HepG2 (cell line): Measurements from ENCODE around the gene TBC1D14. TPM values are rescaled to one million over a fixed set of nuclear protein-coding genes. Genes with fewer than 3 reads are reported as not detected.

Experiments
- E2F2 ChIP-seq: sonication (generic); formaldehyde crosslinking; IDR thresholded peaks from 2 replicates; pipeline ENCODE4 v1.4.0; 2020; ENCODE audit warnings: missing genetic modification reagents, borderline replicate concordance
- HOXA3 ChIP-seq: sonication (generic); formaldehyde crosslinking; IDR thresholded peaks from 2 replicates; pipeline ENCODE4 v1.5.0; 2020; ENCODE audit warnings: missing genetic modification reagents
- NCOR1 ChIP-seq: fragments of 200-600 bp; sonication (generic); IDR thresholded peaks from 2 replicates; pipeline ENCODE4 v1.7.0; 2017; ENCODE audit warnings: antibody characterized with exemption, low read length, borderline replicate concordance
- NFYC ChIP-seq: IDR thresholded peaks from 2 replicates; pipeline ENCODE4 v1.6.1; 2016; ENCODE audit warnings: missing genetic modification reagents, missing compliant biosample characterization
- ZMYM4 ChIP-seq: sonication (generic); formaldehyde crosslinking; IDR thresholded peaks from 2 replicates; pipeline ENCODE4 v1.8.1; 2023; ENCODE audit warnings: mild to moderate bottlenecking, missing genetic modification reagents
- ZNF609 ChIP-seq: sonication (generic); formaldehyde crosslinking; IDR thresholded peaks from 2 replicates; pipeline ENCODE4 v1.4.0; 2020; ENCODE audit warnings: mild to moderate bottlenecking, missing genetic modification reagents, borderline replicate concordance
- polyA plus RNA-seq, 8 experiments: library from polyadenylated mRNA; depleted of rRNA in 3 of 8; stranded (reverse) in 7 of 8; unstranded in 1 of 8; fragments of >200 nt; fragmentation: Illumina TruSeq in 4 of 8; extraction: Trizol in 4 of 8; gene quantifications; 2 replicates each; pipeline versions ENCODE4 v1.2.1 to v1.2.3, GENCODE V29; 2011 to 2016; ENCODE audit warnings: low read depth in 4 of 8, missing spikeins in 1 of 8, mixed read lengths in 1 of 8; ENCODE audit not compliant: insufficient read depth in 1 of 8
- total RNA-seq, 5 experiments: library from RNA; depleted of rRNA; stranded (reverse); fragments of >200 nt; fragmentation: Illumina TruSeq; extraction: Trizol; gene quantifications; 2 replicates each; pipeline ENCODE4 v1.2.3, GENCODE V29; 2016; ENCODE audit warnings: low read depth in 1 of 5
- TF ChIP-seq, protein P1 (sequence below): sonication (generic); formaldehyde crosslinking; IDR thresholded peaks from 2 replicates; pipeline ENCODE4 v1.5.0; 2020; ENCODE audit warnings: missing genetic modification reagents, mild to moderate bottlenecking, borderline replicate concordance

Gene TBC1D14
- total and polyA plus RNA-seq, 2 of the 13 experiments (the other 11 are each of a cell fraction or from before 2014, with no cell fraction given), result 29.5 to 46.5 TPM

- no peak for TF ChIP-seq ZNF609 (CRISPR knock-in tag)
- 0 out of 2 replicates have a peak, but pooled peaks have one; percentile 23 for TF ChIP-seq ZMYM4 (CRISPR knock-in tag)
- TF ChIP-seq NFYC, result no peak
- TF ChIP-seq, protein P1, sequence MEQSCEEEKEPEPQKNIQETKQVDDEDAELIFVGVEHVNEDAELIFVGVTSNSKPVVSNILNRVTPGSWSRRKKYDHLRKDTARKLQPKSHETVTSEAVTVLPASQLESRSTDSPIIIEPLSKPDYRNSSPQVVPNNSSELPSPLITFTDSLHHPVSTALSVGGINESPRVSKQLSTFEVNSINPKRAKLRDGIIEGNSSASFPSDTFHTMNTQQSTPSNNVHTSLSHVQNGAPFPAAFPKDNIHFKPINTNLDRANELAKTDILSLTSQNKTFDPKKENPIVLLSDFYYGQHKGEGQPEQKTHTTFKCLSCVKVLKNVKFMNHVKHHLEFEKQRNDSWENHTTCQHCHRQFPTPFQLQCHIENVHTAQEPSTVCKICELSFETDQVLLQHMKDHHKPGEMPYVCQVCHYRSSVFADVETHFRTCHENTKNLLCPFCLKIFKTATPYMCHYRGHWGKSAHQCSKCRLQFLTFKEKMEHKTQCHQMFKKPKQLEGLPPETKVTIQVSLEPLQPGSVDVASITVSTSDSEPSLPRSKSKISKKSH (CRISPR knock-in tag), result no peak
- peak; percentile 22; the same call in 1 of the 2 replicates for TF ChIP-seq HOXA3
- no peak for TF ChIP-seq E2F2 (CRISPR knock-in tag)
- no peak for TF ChIP-seq NCOR1
Observed at GRCh38 chr4:6932475-6932874, 22.8 kb downstream of the TBC1D14 start (continued).
